Gastrocnemius medialis (tissue), 4 donors: ENCODE measurements around the gene HRH2.

Experiments
- POLR2A ChIP-seq, 2 donors: fragments of 450-650 bp; IDR thresholded peaks; one replicate each; pipeline ENCODE4 v1.6.1; 2017; ENCODE audit warnings: antibody characterized with exemption in 2 of 2, mild to moderate bottlenecking in 2 of 2, moderate library complexity in 2 of 2
- TF ChIP-seq, protein P1 (sequence below), 5 experiments: fragments of 450-650 bp in 3 of 5; fragments of 200-600 bp in 2 of 5; sonication (generic) in 2 of 5; IDR thresholded peaks in 4 of 5; conservative IDR thresholded peaks in 1 of 5; 1 replicate in 4 of 5; 2 replicates in 1 of 5; pipeline ENCODE4 v1.5.1; 2016 to 2019; ENCODE audit warnings: antibody characterized with exemption in 5 of 5, mild to moderate bottlenecking in 3 of 5, moderate library complexity in 3 of 5

- TF ChIP-seq, protein P1, sequence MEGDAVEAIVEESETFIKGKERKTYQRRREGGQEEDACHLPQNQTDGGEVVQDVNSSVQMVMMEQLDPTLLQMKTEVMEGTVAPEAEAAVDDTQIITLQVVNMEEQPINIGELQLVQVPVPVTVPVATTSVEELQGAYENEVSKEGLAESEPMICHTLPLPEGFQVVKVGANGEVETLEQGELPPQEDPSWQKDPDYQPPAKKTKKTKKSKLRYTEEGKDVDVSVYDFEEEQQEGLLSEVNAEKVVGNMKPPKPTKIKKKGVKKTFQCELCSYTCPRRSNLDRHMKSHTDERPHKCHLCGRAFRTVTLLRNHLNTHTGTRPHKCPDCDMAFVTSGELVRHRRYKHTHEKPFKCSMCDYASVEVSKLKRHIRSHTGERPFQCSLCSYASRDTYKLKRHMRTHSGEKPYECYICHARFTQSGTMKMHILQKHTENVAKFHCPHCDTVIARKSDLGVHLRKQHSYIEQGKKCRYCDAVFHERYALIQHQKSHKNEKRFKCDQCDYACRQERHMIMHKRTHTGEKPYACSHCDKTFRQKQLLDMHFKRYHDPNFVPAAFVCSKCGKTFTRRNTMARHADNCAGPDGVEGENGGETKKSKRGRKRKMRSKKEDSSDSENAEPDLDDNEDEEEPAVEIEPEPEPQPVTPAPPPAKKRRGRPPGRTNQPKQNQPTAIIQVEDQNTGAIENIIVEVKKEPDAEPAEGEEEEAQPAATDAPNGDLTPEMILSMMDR (IDR thresholded peaks at IDR 0.05 in 4 of 5, conservative IDR thresholded peaks at IDR 0.05 in 1 of 5): no peak
- no peak for TF ChIP-seq POLR2A (IDR thresholded peaks at IDR 0.05)
Observed at GRCh38 chr5:175646251-175646650, 11.6 kb upstream of the HRH2 start.
